ENCODE data around the gene PCGF5. TPM values are rescaled to one million over a fixed set of nuclear protein-coding genes. Genes with fewer than 3 reads are reported as not detected.

The PCGF5 gene
- total RNA-seq, 6 donors from 2014 or later = 20.9 to 66.6 (median 37.4) TPM

GRCh38 chr10:91215384-91215783 is 5.1 kb upstream of the PCGF5 start:
- ATAC-seq (ENCODE audit: low FRiP score in 2 of 2) = no peak
- H3K36me3 ChIP-seq = no peaks in the 10 kb centered on the region
- H3K4me3 ChIP-seq = no peak overlapping the region
- DNase-seq = no peak
- no peak for TF ChIP-seq POLR2AphosphoS5 (IDR thresholded peaks at IDR 0.05)
- H3K27me3 ChIP-seq = no peaks in the 10 kb centered on the region
- 91 to 92% methylated on average over 2 of the region's 2 CpGs for WGBS, 2 donors
- H3K27ac ChIP-seq = no peak overlapping the region
- H3K9me3 ChIP-seq = no peaks in the 10 kb centered on the region
- H3K4me1 ChIP-seq = peaks cover 0 to 10% (median 7%) of the 10 kb centered on the region in 4 donors

DNA sequence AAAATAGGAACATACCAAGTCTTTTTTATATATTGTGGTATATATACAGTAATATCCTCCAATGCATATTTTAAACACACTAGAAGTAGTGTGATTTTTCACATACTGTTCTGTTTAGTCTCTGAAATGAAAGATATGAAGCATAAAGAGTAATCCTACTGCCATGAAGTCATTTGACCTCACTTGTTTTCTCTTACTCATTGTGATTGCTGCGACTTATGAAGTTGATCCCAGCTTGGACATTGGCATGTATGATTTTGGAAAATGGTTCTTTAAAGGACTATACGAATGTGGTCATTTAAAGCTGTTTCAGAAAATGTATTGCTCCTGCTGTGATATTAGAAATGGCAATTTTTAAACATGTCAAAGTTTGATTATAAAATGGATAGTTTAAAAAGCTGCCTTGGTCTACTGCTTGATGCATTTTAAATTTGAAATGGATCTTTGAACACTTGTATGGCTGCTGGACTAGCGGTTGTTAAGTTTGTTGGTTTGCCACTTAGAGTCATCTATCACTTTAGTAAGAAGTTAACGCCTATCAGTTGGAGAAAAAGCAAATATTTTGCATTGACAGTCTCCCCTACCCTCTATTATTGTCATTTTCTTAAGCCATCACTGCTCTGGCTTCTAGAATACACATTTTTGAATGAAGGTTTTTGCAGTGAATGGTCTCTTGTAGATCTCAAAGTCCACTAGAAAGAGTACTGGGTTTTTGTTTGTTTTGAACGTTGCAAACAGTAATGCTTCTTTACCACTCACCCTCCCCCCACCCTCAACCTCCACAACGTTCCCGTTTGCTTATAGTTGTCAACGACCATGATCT is 881 bp upstream of the PCGF5 start:
- no peak for ATAC-seq (ENCODE audit: low FRiP score in 2 of 2)
- H3K27me3 ChIP-seq = no peaks in the 10 kb centered on the region
- 30 to 37% methylated on average over 8 of the region's 8 CpGs for WGBS, 2 donors
- peak overlapping the region in 3 of 4 donors; percentile 67 to 89 (median 75) for H3K4me3 ChIP-seq
- DNase-seq = no peak
- peak overlapping the region in 2 of 4 donors; percentile 57 to 96 for H3K27ac ChIP-seq
- TF ChIP-seq EP300 (IDR thresholded peaks at IDR 0.05) = no peak
- no peak for TF ChIP-seq POLR2AphosphoS5 (IDR thresholded peaks at IDR 0.05)
- TF ChIP-seq CTCF (IDR thresholded peaks at IDR 0.05) = no peak
- TF ChIP-seq POLR2A (IDR thresholded peaks at IDR 0.05) = no peak
- H3K4me1 ChIP-seq = peaks cover 30 to 38% (median 32%) of the 10 kb centered on the region in 4 donors
- no peaks in the 10 kb centered on the region for H3K9me3 ChIP-seq
- no peaks in the 10 kb centered on the region for H3K36me3 ChIP-seq

DNA sequence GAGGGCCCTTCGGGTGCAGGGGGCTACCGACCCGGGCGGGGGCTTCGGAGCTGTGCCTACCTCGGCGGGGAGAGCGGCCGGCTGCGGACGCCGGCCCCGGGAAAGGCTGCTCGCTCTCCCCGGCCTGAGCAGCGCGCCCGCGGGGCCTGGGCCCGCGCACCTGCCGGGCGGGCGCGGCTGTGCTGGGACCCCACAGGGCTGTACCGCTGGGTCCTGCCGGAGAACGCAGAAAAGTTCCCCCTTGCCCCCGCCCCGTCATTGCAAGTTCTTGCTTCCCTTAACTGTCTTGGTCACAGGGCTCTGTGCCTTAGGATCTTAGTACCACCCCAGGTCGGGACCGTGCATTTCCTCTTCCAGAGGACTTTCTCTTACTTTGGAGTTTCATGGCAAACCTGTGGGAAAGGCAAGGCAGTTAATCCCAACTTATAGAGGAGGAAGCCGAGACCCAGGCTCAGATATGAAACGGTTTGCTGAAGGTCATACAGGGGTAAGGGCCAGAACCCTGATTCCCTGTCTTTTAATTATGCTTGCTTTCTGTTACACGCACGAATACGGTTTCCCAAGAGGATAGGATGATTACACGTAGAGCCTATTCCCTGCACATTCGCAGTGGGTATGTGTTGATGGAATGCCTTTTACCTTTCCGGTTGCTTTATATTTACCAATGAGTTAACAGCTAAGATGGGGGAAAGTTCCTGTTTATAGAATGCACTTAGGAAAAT is 652 bp downstream of the PCGF5 start:
- Histone ChIP-seq H3K9me3 (no peaks in the 10 kb centered on the region), H3K36me3 (no peaks in the 10 kb centered on the region), H3K4me1 (peaks cover 32 to 41% (median 37%) of the 10 kb centered on the region in 4 donors), H3K4me3 (peak overlapping the region; percentile 33 to 89 (median 71)), H3K27me3 (no peaks in the 10 kb centered on the region), H3K27ac (peak overlapping the region; percentile 92 to 96 (median 94))
- DNase-seq = peak in 1 of 2 donors; percentile 42
- peak; percentile 53 to 71 for ATAC-seq (ENCODE audit: low FRiP score in 2 of 2)
- 4% methylated on average over 10 to 15 of the region's 40 CpGs for WGBS, 2 donors
- TF ChIP-seq POLR2A (IDR thresholded peaks at IDR 0.05) (peak in 1 of 4 donors; percentile 13), POLR2AphosphoS5 (IDR thresholded peaks at IDR 0.05) (no peak)

GRCh38 chr10:91226093-91226492 is 5.6 kb downstream of the PCGF5 start:
- H3K27me3 ChIP-seq = no peaks in the 10 kb centered on the region
- H3K4me3 ChIP-seq = no peak overlapping the region
- 68 to 81% methylated on average over 3 of the region's 3 CpGs for WGBS, 2 donors
- DNase-seq = no peak
- no peak for ATAC-seq (ENCODE audit: low FRiP score in 2 of 2)
- H3K36me3 ChIP-seq = peaks cover 0 to 13% (median 0%) of the 10 kb centered on the region in 4 donors
- TF ChIP-seq EP300 (IDR thresholded peaks at IDR 0.05) (no peak), POLR2A (IDR thresholded peaks at IDR 0.05) (no peak), POLR2AphosphoS5 (IDR thresholded peaks at IDR 0.05) (no peak), CTCF (IDR thresholded peaks at IDR 0.05) (no peak)
- no peaks in the 10 kb centered on the region for H3K9me3 ChIP-seq
- no peak overlapping the region for H3K27ac ChIP-seq
- H3K4me1 ChIP-seq = peaks cover 27 to 39% (median 33%) of the 10 kb centered on the region in 4 donors

GRCh38 chr10:91227576-91227975 is 7.1 kb downstream of the PCGF5 start:
- no peak overlapping the region for H3K4me3 ChIP-seq
- no peaks in the 10 kb centered on the region for H3K9me3 ChIP-seq
- peaks cover 17 to 28% (median 21%) of the 10 kb centered on the region in 4 donors for H3K4me1 ChIP-seq
- 57 to 65% methylated on average over 1 of the region's 1 CpG for WGBS, 2 donors
- ATAC-seq (ENCODE audit: low FRiP score in 2 of 2) = no peak
- H3K36me3 ChIP-seq = peaks cover 0 to 13% (median 0%) of the 10 kb centered on the region in 4 donors
- H3K27me3 ChIP-seq = no peaks in the 10 kb centered on the region
- TF ChIP-seq EP300 (IDR thresholded peaks at IDR 0.05) = no peak
- no peak for TF ChIP-seq POLR2AphosphoS5 (IDR thresholded peaks at IDR 0.05)
- no peak for TF ChIP-seq CTCF (IDR thresholded peaks at IDR 0.05)
- TF ChIP-seq POLR2A (IDR thresholded peaks at IDR 0.05) = no peak
- no peak for DNase-seq
- H3K27ac ChIP-seq = no peak overlapping the region
